ENCODE measurements around the gene DIABLO. TPM values are rescaled to one million over a fixed set of nuclear protein-coding genes. Genes with fewer than 3 reads are reported as not detected.

DIABLO gene
- total and polyA plus RNA-seq, 9 of the 15 experiments (the other 6 are each of a cell fraction or from before 2014, with no cell fraction given): 37.3 to 101 (median 80.1) TPM

- no peak for TF ChIP-seq MED1 (CRISPR knock-in tag; IDR thresholded peaks at IDR 0.05; ENCODE audit: borderline replicate concordance)
- TF ChIP-seq ZNF764 (CRISPR knock-in tag; IDR thresholded peaks at IDR 0.05; ENCODE audit: low read depth): 0 out of 2 replicates have a peak, but pooled peaks have one; percentile 25
- no peak for TF ChIP-seq ETS2 (tag; IDR thresholded peaks at IDR 0.05; ENCODE audit: borderline replicate concordance, poor library complexity, severe bottlenecking)
- TF ChIP-seq CHD4 (IDR thresholded peaks at IDR 0.05; ENCODE audit: insufficient read depth, insufficient replicate concordance, low read depth, low read length, poor library complexity, severe bottlenecking): no peak
- no peak for TF ChIP-seq SRSF3 (IDR thresholded peaks at IDR 0.05; ENCODE audit: insufficient read depth, low read length)
- TF ChIP-seq CGGBP1 (CRISPR knock-in tag; IDR thresholded peaks at IDR 0.05): peak; percentile 74; the same call in 1 of the 2 replicates
- TF ChIP-seq MYBL2 (IDR thresholded peaks at IDR 0.05; ENCODE audit: low read depth): no peak
- no peak for TF ChIP-seq MYBL2 (CRISPR knock-in tag; IDR thresholded peaks at IDR 0.05; ENCODE audit: borderline replicate concordance)
- TF ChIP-seq REST (IDR thresholded peaks at IDR 0.05; ENCODE audit: borderline replicate concordance): peak; percentile 97
- TF ChIP-seq REST (CRISPR knock-in tag; IDR thresholded peaks at IDR 0.05; ENCODE audit: low read depth): 0 out of 2 replicates have a peak, but pooled peaks have one; percentile 43
- peak in 1 of 2 experiments; percentile 100; a peak in 2 of 4 replicates for TF ChIP-seq HDAC1 (IDR thresholded peaks at IDR 0.05)
- peak; percentile 89 for TF ChIP-seq POLR2A (conservative IDR thresholded peaks at IDR 0.05)
- TF ChIP-seq RBBP5 (IDR thresholded peaks at IDR 0.05; ENCODE audit: borderline replicate concordance, insufficient read depth, low read length, poor library complexity, severe bottlenecking): peak; percentile 96
- peak; percentile 93 for TF ChIP-seq RBFOX2 (IDR thresholded peaks at IDR 0.05; ENCODE audit: low read depth, low read length)
- peak; percentile 96 for TF ChIP-seq HDAC2 (IDR thresholded peaks at IDR 0.05)
- peak; percentile 66 to 78 for TF ChIP-seq TEAD1 (CRISPR knock-in tag; IDR thresholded peaks at IDR 0.05)
- TF ChIP-seq ZFP30 (CRISPR knock-in tag; IDR thresholded peaks at IDR 0.05; ENCODE audit: borderline replicate concordance): no peak
- peak; percentile 17; the same call in 1 of the 2 replicates for TF ChIP-seq CREB3 (tag; conservative IDR thresholded peaks at IDR 0.05; ENCODE audit: low read depth)
These were observed 40.5 kb upstream of the DIABLO start, which contains the start of gene VPS33A (continued) for GRCh38 chr12:122266230-122266901.
